Naive thymus-derived CD4-positive, alpha-beta T cell (primary cell): Measurements from ENCODE around the gene ATRAID. TPM values are rescaled to one million over a fixed set of nuclear protein-coding genes. Genes with fewer than 3 reads are reported as not detected.
A peak's percentile ranks its signal among the peaks of the same experiment; 100 is the strongest.

Experiments
- ATAC-seq: fragments of 150-1000 bp; cut with Tn5 transposase; 2 replicates; pipeline ENCODE4 v1.10.0; 2021; ENCODE audit warnings: mild to moderate bottlenecking, moderate library complexity
- CTCF ChIA-PET: fragments of 350-600 bp; sonication (Branson Sonifier 250); formaldehyde crosslinking; loops from one replicate; lab custom pipeline; 2021; ENCODE audit warnings: antibody characterized with exemption; lab: Charles Lee
- POLR2A ChIA-PET: fragments of 350-600 bp; sonication (Branson Sonifier 250); formaldehyde crosslinking; loops from one replicate; lab custom pipeline; 2021; ENCODE audit warnings: antibody characterized with exemption, inconsistent platforms; lab: Charles Lee
- DNase-seq, 9 donors: peaks; one replicate each; pipeline versions ENCODE4 v3.0.0 to v3.0.0-alpha.2; 2020 to 2022; ENCODE audit warnings: mixed read lengths in 1 of 9
- H3K27ac ChIP-seq: one replicate; pipeline ENCODE4 v1.7.0; 2013; ENCODE audit warnings: mild to moderate bottlenecking, low read depth, low read length, moderate library complexity
- H3K27me3 ChIP-seq, 2 donors: one replicate each; pipeline ENCODE4 v1.7.0; 2013; ENCODE audit warnings: low read length in 2 of 2, mild to moderate bottlenecking in 2 of 2, moderate library complexity in 2 of 2; ENCODE audit not compliant: control insufficient read depth in 2 of 2, insufficient read depth in 2 of 2
- H3K36me3 ChIP-seq, 3 experiments: 1 replicate in 2 of 3; 2 replicates in 1 of 3; pipeline ENCODE4 v1.7.0; 2013; ENCODE audit warnings: low read length in 3 of 3, mild to moderate bottlenecking in 3 of 3, moderate library complexity in 1 of 3; ENCODE audit not compliant: insufficient read depth in 3 of 3, control insufficient read depth in 2 of 3
- H3K4me1 ChIP-seq, 2 donors: one replicate each; pipeline ENCODE4 v1.7.0; 2013; ENCODE audit warnings: low read length in 2 of 2, mild to moderate bottlenecking in 2 of 2, moderate library complexity in 1 of 2; ENCODE audit not compliant: control insufficient read depth in 2 of 2, insufficient read depth in 2 of 2
- H3K4me3 ChIP-seq: 2 replicates; pipeline ENCODE4 v1.7.0; 2013; ENCODE audit warnings: mild to moderate bottlenecking, low read length
- H3K9me3 ChIP-seq, 3 experiments: 1 replicate in 2 of 3; 2 replicates in 1 of 3; pipeline ENCODE4 v1.7.0; 2013; ENCODE audit warnings: low read length in 3 of 3; ENCODE audit not compliant: control insufficient read depth in 2 of 3
- H3K27ac Mint-ChIP-seq, 9 donors: one replicate each; pipeline ENCODE4 v1.8.0; 2020 to 2022; ENCODE audit warnings: mixed read lengths in 9 of 9, mild to moderate bottlenecking in 8 of 9, moderate library complexity in 5 of 9, inconsistent platforms in 2 of 9
- H3K27me3 Mint-ChIP-seq, 5 donors: one replicate each; pipeline ENCODE4 v1.8.0; 2021 to 2022; ENCODE audit warnings: mixed read lengths in 5 of 5, mild to moderate bottlenecking in 1 of 5
- H3K36me3 Mint-ChIP-seq, 5 donors: one replicate each; pipeline ENCODE4 v1.8.0; 2020 to 2022; ENCODE audit warnings: mixed read lengths in 5 of 5, mild to moderate bottlenecking in 3 of 5, inconsistent platforms in 1 of 5
- H3K4me1 Mint-ChIP-seq, 7 donors: one replicate each; pipeline ENCODE4 v1.8.0; 2020 to 2022; ENCODE audit warnings: mixed read lengths in 7 of 7, mild to moderate bottlenecking in 3 of 7, inconsistent platforms in 1 of 7
- H3K4me3 Mint-ChIP-seq, 10 donors: one replicate each; pipeline ENCODE4 v1.8.0; 2020 to 2022; ENCODE audit warnings: mild to moderate bottlenecking in 10 of 10, mixed read lengths in 10 of 10, moderate library complexity in 6 of 10, inconsistent platforms in 2 of 10
- H3K9me3 Mint-ChIP-seq, 11 donors: one replicate each; pipeline ENCODE4 v1.8.0; 2020 to 2022; ENCODE audit warnings: mixed read lengths in 11 of 11, mild to moderate bottlenecking in 4 of 11, inconsistent platforms in 1 of 11, moderate library complexity in 1 of 11
- intact Hi-C, 2 donors: fragments of 100-400 bp; cut with micrococcal nuclease; formaldehyde crosslinking; loops; one replicate each; pipeline ENCODE4 v1.15.1; 2023
- polyA plus RNA-seq, 2 donors: library from polyadenylated mRNA; unstranded; fragments of 300-500 nt; fragmentation: Illumina TruSeq; gene quantifications; one replicate each; pipeline ENCODE4 v1.2.3, GENCODE V29; 2021
- total RNA-seq, 6 experiments: library from RNA in 5 of 6; stranded (reverse) in 5 of 6; gene quantifications; 1 replicate in 5 of 6; 2 replicates in 1 of 6; pipeline ENCODE4 v1.2.3 and lab custom pipeline; 2021 to 2026

ATRAID gene
- total and polyA plus RNA-seq, 7 experiments from 2014 or later, result 71.0 to 391 (median 102) TPM

DNA sequence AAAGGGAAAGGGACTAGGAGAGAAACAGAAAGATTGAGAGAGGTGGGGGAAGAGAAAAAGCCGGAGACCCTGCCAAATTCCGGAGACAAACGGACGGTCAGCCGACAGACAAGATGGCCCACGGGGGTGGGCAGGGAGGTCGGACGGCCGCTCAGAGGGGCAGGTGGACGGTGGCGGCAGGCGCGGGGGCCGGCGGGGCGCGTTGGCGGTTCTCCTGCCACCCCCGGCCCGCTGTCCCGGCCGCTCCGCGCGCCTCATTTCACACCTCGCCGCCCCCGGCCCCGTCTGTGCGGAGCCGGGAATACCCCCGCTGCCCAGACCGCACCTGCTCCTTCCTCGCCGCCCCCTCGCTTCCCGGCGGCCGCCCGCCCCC is 50.1 kb downstream of the ATRAID start:
- peaks cover 23 to 33% (median 29%) of the 10 kb centered on the region in 7 donors for H3K4me1 Mint-ChIP-seq
- Histone ChIP-seq H3K27me3 (peaks cover 6 to 27% of the 10 kb centered on the region in 2 donors), H3K27ac (no peak overlapping the region), H3K36me3 (no peaks in the 10 kb centered on the region), H3K4me3 (no peak overlapping the region), H3K9me3 (no peaks in the 10 kb centered on the region), H3K4me1 (peaks cover 8 to 23% of the 10 kb centered on the region in 2 donors)
- DNase-seq (peak in 1 of 9 donors; percentile 59), ATAC-seq (no peak)
- H3K9me3 Mint-ChIP-seq, result no peaks in the 10 kb centered on the region
- peak overlapping the region in 1 of 9 donors; percentile 78 for H3K27ac Mint-ChIP-seq
- peaks cover 0 to 4% (median 0%) of the 10 kb centered on the region in 5 donors for H3K36me3 Mint-ChIP-seq
- intact Hi-C loops, result loop anchor here (2.0 to 5.0 kb wide), 4 partner anchors 40 to 225 kb away; partner anchors contain the start of genes CAD (in 1 of the 2), IFT172 (in 1 of the 2) and KHK (in 1 of the 2)
- ChIA-PET CTCF (no interaction called here), POLR2A (interaction anchor here (0.5 kb wide), 1 partner anchor 1592 kb away, joined by 3 read pairs; no protein-coding TSS in a partner anchor)
- H3K4me3 Mint-ChIP-seq, result peak overlapping the region; percentile 70 to 97 (median 81)
- peaks cover 53 to 60% (median 57%) of the 10 kb centered on the region in 5 donors for H3K27me3 Mint-ChIP-seq

DNA sequence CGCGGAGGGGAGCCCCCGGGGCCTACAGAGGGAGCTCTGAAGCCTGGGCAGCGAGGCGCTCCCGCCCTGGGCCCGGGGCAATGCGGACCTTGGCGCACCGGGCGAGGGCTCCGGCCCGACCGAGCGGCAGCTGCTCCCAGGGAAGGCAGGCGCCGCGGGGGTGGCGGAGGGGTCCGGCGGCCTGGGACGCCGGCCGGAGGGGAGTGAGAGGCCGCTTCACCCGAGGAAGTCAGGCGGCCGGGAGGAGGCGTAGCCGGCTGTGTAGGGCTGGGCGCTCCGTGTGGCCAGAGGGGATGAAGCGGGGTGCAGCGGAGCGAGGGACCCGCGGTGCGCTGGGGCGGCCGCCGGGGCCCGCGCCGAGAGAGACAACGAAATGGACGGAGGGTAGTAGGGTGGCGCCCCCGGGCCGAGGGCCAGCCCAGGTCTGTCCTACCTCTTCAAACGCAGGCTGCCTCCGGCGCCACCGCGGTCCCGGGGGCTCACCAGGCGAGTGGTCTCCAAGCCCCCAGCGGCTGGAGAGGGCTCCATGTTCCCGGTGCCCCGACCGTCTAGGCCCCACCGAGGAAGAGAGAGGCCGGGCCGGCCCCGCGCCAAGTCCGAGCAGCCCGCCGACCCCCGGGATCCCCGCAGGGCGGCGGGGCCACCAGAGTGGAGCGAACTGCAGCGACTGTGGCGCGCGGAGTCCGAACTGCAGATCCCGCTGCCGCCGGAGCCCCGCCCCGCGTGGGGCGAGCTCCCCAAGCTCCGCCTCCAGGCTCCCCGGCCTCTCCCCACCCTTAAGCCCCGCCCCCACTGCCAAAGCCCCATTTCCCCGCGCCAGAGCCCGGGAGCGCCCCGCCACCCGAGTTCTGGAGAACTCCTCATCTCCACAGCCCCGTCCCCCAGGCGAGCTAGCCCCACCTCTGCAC is 50.8 kb downstream of the ATRAID start, which contains the start of gene SLC30A3:
TSS of gene SLC30A3 (minus strand) at position 669 of the 908 bp plus-strand sequence. CDS start at position 528, 141 bp downstream.
- CTCF ChIA-PET, result interaction anchor here (0.6 to 1.5 kb wide), 2 partner anchors 17 to 71 kb away, joined by 3 to 6 read pairs; no protein-coding TSS in a partner anchor

DNA sequence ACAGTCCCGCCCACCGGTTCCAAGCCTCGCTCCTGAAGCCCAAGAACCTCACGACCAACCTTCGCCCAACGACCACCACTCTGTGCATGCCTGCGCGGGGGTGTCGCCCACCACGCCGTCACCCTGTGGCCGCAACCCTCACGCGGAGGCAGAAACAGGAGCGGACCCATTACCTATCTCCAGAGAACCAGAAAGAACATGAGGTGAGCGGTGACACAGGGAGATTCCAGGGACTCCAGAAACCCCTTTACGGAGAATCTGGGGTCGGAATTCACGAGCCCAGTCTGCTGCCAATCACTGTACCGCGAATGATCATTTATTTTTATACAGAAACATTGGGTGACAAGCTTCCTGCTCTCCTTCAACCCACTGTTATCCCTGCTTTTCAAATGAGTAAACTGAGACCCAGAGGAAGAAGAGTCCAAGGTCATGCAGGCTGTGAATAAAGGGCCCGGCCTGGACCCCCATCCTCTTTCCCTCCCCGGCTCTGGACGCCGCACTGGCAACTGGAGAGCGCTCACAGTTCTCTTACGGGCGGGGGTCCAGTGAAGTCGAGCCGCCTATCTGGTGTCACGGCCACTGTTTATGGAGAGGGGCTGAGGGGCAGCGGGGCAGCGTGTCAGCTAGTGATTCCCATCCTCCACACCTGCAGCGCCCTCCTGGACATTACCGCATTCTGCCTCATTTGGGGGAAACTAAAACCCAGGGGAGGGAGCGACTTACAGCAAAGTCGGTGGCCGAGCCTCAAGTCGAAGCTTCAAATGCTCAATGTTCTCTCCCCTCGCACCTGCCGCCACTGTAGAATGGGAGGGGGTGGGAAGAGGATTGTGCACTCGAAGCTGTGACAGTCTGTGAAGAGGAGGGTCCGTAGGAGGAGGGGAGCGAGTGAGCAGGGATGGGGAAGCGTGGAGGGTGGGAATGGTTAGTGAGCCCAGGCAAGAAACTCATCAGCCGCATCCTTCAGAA is 51.7 kb downstream of the ATRAID start:
- peaks cover 6 to 21% of the 10 kb centered on the region in 2 donors for H3K27me3 ChIP-seq
- peaks cover 42 to 47% (median 45%) of the 10 kb centered on the region in 5 donors for H3K27me3 Mint-ChIP-seq
- DNase-seq, result peak in 5 of 9 donors; percentile 16 to 27 (median 19)

More for the DNA sequence above, 50.8 kb downstream of the ATRAID start, which contains the start of gene SLC30A3:
- no peaks in the 10 kb centered on the region for H3K36me3 ChIP-seq
- peak in 8 of 9 donors; percentile 39 to 79 (median 51) for DNase-seq
- POLR2A ChIA-PET, result interaction anchor here (0.5 to 0.8 kb wide), 2 partner anchors 182 to 1591 kb away, joined by 3 read pairs; no protein-coding TSS in a partner anchor
- H3K9me3 Mint-ChIP-seq, result no peaks in the 10 kb centered on the region
- H3K27ac Mint-ChIP-seq, result peak within 1 kb of the TSS in 6 of 9 donors; percentile 11 to 78 (median 48)
- intact Hi-C loops, result loop anchor here (1.0 to 5.0 kb wide), 5 partner anchors 40 to 225 kb away; partner anchors contain the start of genes CAD (in 1 of the 2), IFT172 (in 1 of the 2), KHK (in 1 of the 2) and PREB (in 1 of the 2)
- H3K9me3 ChIP-seq, result no peaks in the 10 kb centered on the region
- H3K4me1 Mint-ChIP-seq, result peaks cover 23 to 33% (median 29%) of the 10 kb centered on the region in 7 donors
- H3K27ac ChIP-seq, result no peak within 1 kb of the TSS
- H3K4me3 Mint-ChIP-seq, result peak within 1 kb of the TSS; percentile 79 to 97 (median 90)
- peaks cover 0 to 4% (median 0%) of the 10 kb centered on the region in 5 donors for H3K36me3 Mint-ChIP-seq
- ATAC-seq, result peak; percentile 69
- peak within 1 kb of the TSS; percentile 59 for H3K4me3 ChIP-seq
- peaks cover 6 to 23% of the 10 kb centered on the region in 2 donors for H3K27me3 ChIP-seq
- H3K27me3 Mint-ChIP-seq, result peaks cover 48 to 55% (median 51%) of the 10 kb centered on the region in 5 donors
- H3K4me1 ChIP-seq, result peaks cover 8 to 23% of the 10 kb centered on the region in 2 donors

DNA sequence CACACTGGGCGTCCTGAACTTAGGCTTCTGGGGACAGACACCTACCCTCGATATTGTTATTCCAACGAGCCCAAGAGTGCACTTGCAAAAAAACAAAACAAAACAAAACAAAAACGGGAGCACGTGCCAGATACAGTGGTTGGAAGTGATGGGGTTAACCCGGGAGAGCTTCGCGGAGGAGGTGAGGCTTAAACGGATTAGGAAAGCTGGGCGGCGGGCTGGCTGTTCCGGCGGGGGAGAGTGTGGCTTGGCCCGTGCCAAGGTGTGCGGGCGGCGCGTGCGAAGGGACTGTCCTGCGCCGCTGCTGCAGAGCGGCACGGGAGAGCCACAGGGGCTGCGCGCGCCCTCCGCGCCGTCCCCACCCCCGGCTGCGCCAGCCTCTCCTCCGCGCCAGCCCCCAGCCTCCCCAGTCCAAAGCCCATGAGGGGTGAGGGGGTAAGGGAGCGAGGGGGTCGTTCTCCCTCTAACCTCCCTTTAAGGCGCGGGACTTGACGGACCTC is 52.5 kb downstream of the ATRAID start:
- H3K27ac ChIP-seq, result no peak overlapping the region
- peaks cover 23 to 33% (median 29%) of the 10 kb centered on the region in 7 donors for H3K4me1 Mint-ChIP-seq
- peak overlapping the region; percentile 59 for H3K4me3 ChIP-seq
- peaks cover 35 to 47% (median 39%) of the 10 kb centered on the region in 5 donors for H3K27me3 Mint-ChIP-seq
- CTCF ChIA-PET, result interaction anchor here (0.6 to 1.5 kb wide), 6 partner anchors 15 to 1138 kb away, joined by 3 to 6 read pairs (median 4); partner anchors contain the start of gene TRIM54
- peaks cover 8 to 23% of the 10 kb centered on the region in 2 donors for H3K4me1 ChIP-seq
- H3K27me3 ChIP-seq, result peaks cover 6 to 18% of the 10 kb centered on the region in 2 donors
- H3K36me3 Mint-ChIP-seq, result peaks cover 0 to 4% (median 0%) of the 10 kb centered on the region in 5 donors
- POLR2A ChIA-PET, result interaction anchor here (1.1 to 1.2 kb wide), 2 partner anchors 15 to 51 kb away, joined by 3 to 4 read pairs; no protein-coding TSS in a partner anchor
- DNase-seq (peak in 3 of 9 donors; percentile 15 to 30 (median 16)), ATAC-seq (peak; percentile 55)
- no peaks in the 10 kb centered on the region for H3K36me3 ChIP-seq
- no peaks in the 10 kb centered on the region for H3K9me3 Mint-ChIP-seq
- intact Hi-C loops, result loop anchor here (1.0 to 5.0 kb wide), 7 partner anchors 16 to 223 kb away; partner anchors contain the start of genes CAD (in 1 of the 2), EIF2B4 (in 1 of the 2), IFT172 (in 1 of the 2) and KHK (in 1 of the 2)
- H3K9me3 ChIP-seq, result no peaks in the 10 kb centered on the region
- peak overlapping the region in 1 of 9 donors; percentile 66 for H3K27ac Mint-ChIP-seq
- H3K4me3 Mint-ChIP-seq, result peak overlapping the region in 9 of 10 donors; percentile 84 to 97 (median 91)

More for the DNA sequence above, 51.7 kb downstream of the ATRAID start:
- H3K9me3 Mint-ChIP-seq, result no peaks in the 10 kb centered on the region
- H3K4me3 Mint-ChIP-seq, result peak overlapping the region in 9 of 10 donors; percentile 84 to 97 (median 91)
- H3K27ac Mint-ChIP-seq, result peak overlapping the region in 5 of 9 donors; percentile 11 to 66 (median 45)
- Histone ChIP-seq H3K4me3 (peak overlapping the region; percentile 59), H3K36me3 (no peaks in the 10 kb centered on the region), H3K9me3 (no peaks in the 10 kb centered on the region), H3K27ac (no peak overlapping the region), H3K4me1 (peaks cover 8 to 23% of the 10 kb centered on the region in 2 donors)
- ChIA-PET POLR2A (interaction anchor here (0.6 to 1.1 kb wide), 3 partner anchors 19 to 183 kb away, joined by 3 read pairs; partner anchors contain the start of gene TRIM54), CTCF (interaction anchor here (0.6 to 1.5 kb wide), 4 partner anchors 16 to 72 kb away, joined by 3 to 6 read pairs (median 4); partner anchors contain the start of gene TRIM54)
- peaks cover 0 to 4% (median 0%) of the 10 kb centered on the region in 5 donors for H3K36me3 Mint-ChIP-seq
- no peak for ATAC-seq
- intact Hi-C loops, result loop anchor here (1.0 to 5.0 kb wide), 8 partner anchors 17 to 224 kb away; partner anchors contain the start of genes CAD (in 2 of the 2), EIF2B4 (in 1 of the 2), IFT172 (in 1 of the 2) and KHK (in 1 of the 2)
- peaks cover 23 to 33% (median 29%) of the 10 kb centered on the region in 7 donors for H3K4me1 Mint-ChIP-seq
